ENCODE results near the gene GRIK3. TPM values are rescaled to one million over a fixed set of nuclear protein-coding genes. Genes with fewer than 3 reads are reported as not detected.

GRIK3 gene
- total and polyA plus RNA-seq, 11 donors = 0.06 to 1.6 (median 0.29) TPM

GRCh38 chr1:36942148-36942547, 92.2 kb downstream of the GRIK3 start:
- no peak overlapping the region for H3K4me3 ChIP-seq
- no peak overlapping the region for H3K27ac ChIP-seq
- WGBS, 4 donors = 37 to 45% (median 41%) methylated on average over 5 to 12 of the region's 12 CpGs
- no peaks in the 10 kb centered on the region for H3K4me1 ChIP-seq
- ATAC-seq = no peak
- no peaks in the 10 kb centered on the region for H3K9me3 ChIP-seq
- no peak for DNase-seq
- intact Hi-C loops (cut with DNase I) = no loop called here
- H3K27me3 ChIP-seq = peaks cover 0 to 43% (median 5%) of the 10 kb centered on the region in 9 donors
- TF ChIP-seq, protein P1, sequence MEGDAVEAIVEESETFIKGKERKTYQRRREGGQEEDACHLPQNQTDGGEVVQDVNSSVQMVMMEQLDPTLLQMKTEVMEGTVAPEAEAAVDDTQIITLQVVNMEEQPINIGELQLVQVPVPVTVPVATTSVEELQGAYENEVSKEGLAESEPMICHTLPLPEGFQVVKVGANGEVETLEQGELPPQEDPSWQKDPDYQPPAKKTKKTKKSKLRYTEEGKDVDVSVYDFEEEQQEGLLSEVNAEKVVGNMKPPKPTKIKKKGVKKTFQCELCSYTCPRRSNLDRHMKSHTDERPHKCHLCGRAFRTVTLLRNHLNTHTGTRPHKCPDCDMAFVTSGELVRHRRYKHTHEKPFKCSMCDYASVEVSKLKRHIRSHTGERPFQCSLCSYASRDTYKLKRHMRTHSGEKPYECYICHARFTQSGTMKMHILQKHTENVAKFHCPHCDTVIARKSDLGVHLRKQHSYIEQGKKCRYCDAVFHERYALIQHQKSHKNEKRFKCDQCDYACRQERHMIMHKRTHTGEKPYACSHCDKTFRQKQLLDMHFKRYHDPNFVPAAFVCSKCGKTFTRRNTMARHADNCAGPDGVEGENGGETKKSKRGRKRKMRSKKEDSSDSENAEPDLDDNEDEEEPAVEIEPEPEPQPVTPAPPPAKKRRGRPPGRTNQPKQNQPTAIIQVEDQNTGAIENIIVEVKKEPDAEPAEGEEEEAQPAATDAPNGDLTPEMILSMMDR (IDR thresholded peaks at IDR 0.05) = no peak
- TF ChIP-seq POLR2A (IDR thresholded peaks at IDR 0.05) = no peak
- no peaks in the 10 kb centered on the region for H3K36me3 ChIP-seq

DNA sequence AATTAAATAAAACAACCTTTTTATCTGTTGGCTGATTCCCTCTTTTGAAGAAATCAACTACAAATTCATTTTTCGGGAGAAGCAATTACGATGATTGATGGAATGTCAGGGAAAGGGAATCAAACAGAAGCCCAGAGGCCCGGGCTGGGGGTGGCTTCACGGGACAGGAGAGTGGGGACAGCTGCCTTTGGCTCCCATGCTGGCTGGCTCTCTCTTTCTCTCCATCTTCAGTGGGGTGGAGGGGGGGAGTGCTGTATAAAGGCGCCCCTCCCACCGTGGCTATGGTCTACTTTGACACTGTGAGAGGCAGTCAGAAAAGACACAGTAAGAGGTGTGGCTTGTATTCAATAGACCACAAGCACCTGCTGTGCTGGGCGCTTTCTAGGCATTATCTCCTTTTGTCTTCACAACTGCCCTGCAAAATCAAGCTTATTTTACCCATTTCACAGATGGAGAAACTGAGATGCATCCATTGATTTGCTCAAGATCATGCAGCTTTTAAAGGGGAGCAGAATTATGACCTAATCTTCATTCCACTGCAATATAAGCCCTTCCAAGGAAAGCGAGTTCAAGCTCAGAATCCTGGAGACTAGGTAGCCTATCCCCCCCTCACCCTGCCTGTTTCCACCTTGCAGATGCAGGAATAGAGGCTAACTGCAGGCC, 92.9 kb downstream of the GRIK3 start:
- DNase-seq (no peak), ATAC-seq (no peak)
- Histone ChIP-seq H3K27me3 (peaks cover 0 to 47% (median 5%) of the 10 kb centered on the region in 9 donors), H3K9me3 (no peaks in the 10 kb centered on the region), H3K4me3 (no peak overlapping the region), H3K4me1 (no peaks in the 10 kb centered on the region), H3K36me3 (no peaks in the 10 kb centered on the region), H3K27ac (no peak overlapping the region)
- intact Hi-C loops (cut with DNase I) = no loop called here
- WGBS, 4 donors = 51 to 59% (median 53%) methylated on average over 8 of the region's 8 CpGs
- TF ChIP-seq, protein P1 (IDR thresholded peaks at IDR 0.05) = no peak
- TF ChIP-seq POLR2A (IDR thresholded peaks at IDR 0.05) = no peak

DNA sequence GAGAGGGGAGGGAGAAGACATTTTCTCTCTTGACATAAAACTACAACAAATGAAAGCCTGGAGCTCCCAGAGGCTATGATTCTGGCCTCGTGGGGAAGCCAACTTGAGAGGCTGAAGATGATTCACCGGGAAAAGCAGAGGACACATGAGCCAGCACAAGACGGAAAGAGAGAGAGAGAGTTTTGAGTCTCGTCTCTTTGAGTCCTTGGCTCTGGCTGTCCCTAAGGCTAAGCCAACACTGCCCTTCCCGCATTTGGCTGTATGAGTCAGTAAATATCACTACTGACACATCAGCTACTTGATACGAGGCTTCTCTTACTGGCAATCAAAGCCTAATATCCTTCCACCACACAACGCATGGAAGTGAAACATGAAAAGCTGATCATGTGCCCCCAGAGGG, 95.5 kb downstream of the GRIK3 start:
- ATAC-seq (no peak), DNase-seq (no peak)
- intact Hi-C loops (cut with DNase I) = no loop called here
- Histone ChIP-seq H3K27me3 (peaks cover 0 to 71% (median 19%) of the 10 kb centered on the region in 9 donors), H3K4me3 (no peak overlapping the region), H3K27ac (no peak overlapping the region), H3K36me3 (no peaks in the 10 kb centered on the region), H3K9me3 (no peaks in the 10 kb centered on the region), H3K4me1 (no peaks in the 10 kb centered on the region)
- TF ChIP-seq, protein P1 (IDR thresholded peaks at IDR 0.05) = no peak
- no peak for TF ChIP-seq POLR2A (IDR thresholded peaks at IDR 0.05)
- WGBS, 4 donors = 55 to 61% (median 59%) methylated on average over 7 of the region's 7 CpGs

DNA sequence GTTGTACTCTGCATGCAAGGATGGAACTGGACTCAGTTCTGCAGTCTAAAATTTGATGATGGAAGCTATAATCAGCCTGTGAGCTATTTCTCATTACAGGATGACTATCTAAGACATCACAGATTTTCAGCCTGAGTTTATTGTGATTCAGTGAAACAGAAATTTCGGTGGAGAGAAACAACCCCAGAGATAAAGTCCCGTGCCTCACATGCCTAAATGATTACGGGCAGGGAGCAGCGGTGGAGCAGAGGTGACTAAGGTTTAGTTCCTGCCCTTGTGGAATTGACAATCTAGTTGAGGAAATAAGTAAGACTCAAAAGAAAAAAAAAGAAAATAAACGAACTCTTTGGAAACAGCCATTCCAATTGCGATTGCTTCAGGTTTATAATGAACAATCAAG, 96.9 kb downstream of the GRIK3 start:
- no peaks in the 10 kb centered on the region for H3K9me3 ChIP-seq
- H3K27me3 ChIP-seq = peaks cover 0 to 72% (median 17%) of the 10 kb centered on the region in 9 donors
- H3K27ac ChIP-seq = no peak overlapping the region
- ATAC-seq = no peak
- TF ChIP-seq, protein P1 (IDR thresholded peaks at IDR 0.05) = no peak
- TF ChIP-seq POLR2A (IDR thresholded peaks at IDR 0.05) = no peak
- WGBS, 4 donors = 68 to 76% (median 72%) methylated on average over 6 of the region's 6 CpGs
- H3K4me1 ChIP-seq = no peaks in the 10 kb centered on the region
- H3K4me3 ChIP-seq = no peak overlapping the region
- intact Hi-C loops (cut with DNase I) = no loop called here
- no peak for DNase-seq
- H3K36me3 ChIP-seq = no peaks in the 10 kb centered on the region
